Measurements from ENCODE around the gene GRIK2. TPM values are rescaled to one million over a fixed set of nuclear protein-coding genes. Genes with fewer than 3 reads are reported as not detected.

The GRIK2 gene
- total RNA-seq, 3 donors from 2014 or later (not counting 1 experiment from before 2014, with no cell fraction given): not detected

DNA sequence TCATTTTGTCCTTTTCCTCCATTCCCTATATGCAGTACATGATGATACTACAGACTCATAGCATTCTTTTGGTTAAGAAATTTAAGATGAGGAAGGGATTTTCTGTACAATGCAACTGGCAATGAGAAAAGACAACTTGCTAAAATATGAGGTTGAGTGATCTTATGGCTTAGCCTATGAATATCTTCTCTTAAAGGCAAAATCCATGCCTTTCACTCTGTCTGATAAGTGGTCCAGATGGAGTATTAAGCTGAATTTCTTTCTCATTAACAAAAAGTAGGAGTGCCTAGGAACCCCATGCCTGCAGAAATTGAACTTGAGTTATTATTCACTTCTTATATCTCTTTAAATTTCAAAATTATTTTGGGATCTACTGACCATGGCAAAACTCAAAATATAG, 135.3 kb downstream of the GRIK2 start:
- intact Hi-C loops (cut with micrococcal nuclease): no loop called here
- DNase-seq (no peak), ATAC-seq (no peak)
- Mint-ChIP-seq H3K27ac (no peak overlapping the region), H3K4me3 (no peak overlapping the region), H3K27me3 (ENCODE audit: low read depth in 2 of 2) (no peaks in the 10 kb centered on the region), H3K9me3 (peaks cover 10 to 18% of the 10 kb centered on the region in 2 donors), H3K36me3 (no peaks in the 10 kb centered on the region), H3K4me1 (no peaks in the 10 kb centered on the region)
- Histone ChIP-seq H3K27me3 (ENCODE audit: control insufficient read depth, insufficient read depth, low read length) (no peaks in the 10 kb centered on the region), H3K4me3 (ENCODE audit: low read length) (no peak overlapping the region), H3K36me3 (ENCODE audit: control insufficient read depth, insufficient read depth, low read length) (no peaks in the 10 kb centered on the region), H3K27ac (ENCODE audit: low read length) (no peak overlapping the region), H3K4me1 (ENCODE audit: control insufficient read depth, insufficient read depth, low read length) (no peaks in the 10 kb centered on the region), H3K9me3 (ENCODE audit: control insufficient read depth, insufficient read depth, low read length) (peaks cover 4% of the 10 kb centered on the region)
- TF ChIP-seq, protein P1, sequence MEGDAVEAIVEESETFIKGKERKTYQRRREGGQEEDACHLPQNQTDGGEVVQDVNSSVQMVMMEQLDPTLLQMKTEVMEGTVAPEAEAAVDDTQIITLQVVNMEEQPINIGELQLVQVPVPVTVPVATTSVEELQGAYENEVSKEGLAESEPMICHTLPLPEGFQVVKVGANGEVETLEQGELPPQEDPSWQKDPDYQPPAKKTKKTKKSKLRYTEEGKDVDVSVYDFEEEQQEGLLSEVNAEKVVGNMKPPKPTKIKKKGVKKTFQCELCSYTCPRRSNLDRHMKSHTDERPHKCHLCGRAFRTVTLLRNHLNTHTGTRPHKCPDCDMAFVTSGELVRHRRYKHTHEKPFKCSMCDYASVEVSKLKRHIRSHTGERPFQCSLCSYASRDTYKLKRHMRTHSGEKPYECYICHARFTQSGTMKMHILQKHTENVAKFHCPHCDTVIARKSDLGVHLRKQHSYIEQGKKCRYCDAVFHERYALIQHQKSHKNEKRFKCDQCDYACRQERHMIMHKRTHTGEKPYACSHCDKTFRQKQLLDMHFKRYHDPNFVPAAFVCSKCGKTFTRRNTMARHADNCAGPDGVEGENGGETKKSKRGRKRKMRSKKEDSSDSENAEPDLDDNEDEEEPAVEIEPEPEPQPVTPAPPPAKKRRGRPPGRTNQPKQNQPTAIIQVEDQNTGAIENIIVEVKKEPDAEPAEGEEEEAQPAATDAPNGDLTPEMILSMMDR (IDR thresholded peaks at IDR 0.05): no peak

DNA sequence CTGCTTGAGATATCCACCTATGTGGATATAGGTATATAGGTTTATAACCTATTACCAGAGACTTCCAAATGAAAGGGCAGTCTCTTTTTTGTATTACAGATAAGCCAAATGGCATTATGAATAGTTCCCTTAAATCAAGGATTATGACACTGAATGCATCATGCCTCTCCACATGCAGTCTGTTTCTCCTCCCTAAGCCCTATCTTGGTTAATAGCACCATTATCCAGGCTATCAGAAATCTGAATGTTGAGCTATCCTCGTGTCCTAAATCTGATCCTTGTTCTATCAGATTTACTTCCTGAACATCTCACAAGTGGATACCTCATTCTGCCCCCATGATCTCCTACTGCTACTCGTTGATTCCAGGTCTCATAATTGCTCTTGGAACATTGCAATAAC, 138.0 kb downstream of the GRIK2 start:
- no peaks in the 10 kb centered on the region for H3K4me1 Mint-ChIP-seq

DNA sequence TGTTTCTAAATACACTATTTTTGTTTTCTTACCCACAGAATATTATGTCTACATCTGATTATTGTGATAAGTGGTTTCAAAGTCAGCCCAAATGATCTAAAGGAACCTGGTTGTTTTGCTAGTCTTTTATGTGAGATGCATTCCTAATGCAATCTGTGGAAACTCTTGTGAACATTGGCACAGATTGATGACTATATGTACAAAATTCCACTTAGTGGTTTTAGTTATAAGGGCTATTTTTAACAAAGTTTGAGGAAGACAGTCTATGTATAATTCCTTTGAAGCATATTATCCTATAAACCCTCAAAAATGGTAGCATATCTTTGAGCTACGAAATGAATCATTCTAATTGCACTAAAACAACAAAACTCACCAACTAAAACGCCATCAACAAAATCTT, 140.9 kb downstream of the GRIK2 start:
- Mint-ChIP-seq H3K27me3 (ENCODE audit: low read depth in 2 of 2) (no peaks in the 10 kb centered on the region), H3K27ac (no peak overlapping the region), H3K36me3 (no peaks in the 10 kb centered on the region), H3K4me1 (no peaks in the 10 kb centered on the region), H3K4me3 (no peak overlapping the region), H3K9me3 (peaks cover 11 to 18% of the 10 kb centered on the region in 2 donors)
- intact Hi-C loops (cut with micrococcal nuclease): no loop called here
- no peaks in the 10 kb centered on the region for H3K4me1 ChIP-seq (ENCODE audit: control insufficient read depth, insufficient read depth, low read length)
- H3K4me3 ChIP-seq (ENCODE audit: low read length): no peak overlapping the region
- TF ChIP-seq, protein P1 (IDR thresholded peaks at IDR 0.05): no peak
- ATAC-seq (no peak), DNase-seq (no peak)
- no peak overlapping the region for H3K27ac ChIP-seq (ENCODE audit: low read length)
- no peaks in the 10 kb centered on the region for H3K36me3 ChIP-seq (ENCODE audit: control insufficient read depth, insufficient read depth, low read length)
- 85% methylated on average over 2 of the region's 2 CpGs for WGBS (ENCODE audit: insufficient coverage)
- no peaks in the 10 kb centered on the region for H3K27me3 ChIP-seq (ENCODE audit: control insufficient read depth, insufficient read depth, low read length)
- H3K9me3 ChIP-seq (ENCODE audit: control insufficient read depth, insufficient read depth, low read length): no peaks in the 10 kb centered on the region

More for the DNA sequence above, 138.0 kb downstream of the GRIK2 start:
- intact Hi-C loops (cut with micrococcal nuclease): no loop called here
- Histone ChIP-seq H3K27me3 (ENCODE audit: control insufficient read depth, insufficient read depth, low read length) (no peaks in the 10 kb centered on the region), H3K4me3 (ENCODE audit: low read length) (no peak overlapping the region), H3K27ac (ENCODE audit: low read length) (no peak overlapping the region), H3K4me1 (ENCODE audit: control insufficient read depth, insufficient read depth, low read length) (no peaks in the 10 kb centered on the region), H3K36me3 (ENCODE audit: control insufficient read depth, insufficient read depth, low read length) (no peaks in the 10 kb centered on the region), H3K9me3 (ENCODE audit: control insufficient read depth, insufficient read depth, low read length) (no peaks in the 10 kb centered on the region)
- DNase-seq: no peak
- no peak overlapping the region for H3K4me3 Mint-ChIP-seq
- no peak overlapping the region for H3K27ac Mint-ChIP-seq
- H3K36me3 Mint-ChIP-seq: no peaks in the 10 kb centered on the region
- no peak for ATAC-seq
- 56% methylated on average over 2 of the region's 2 CpGs for WGBS (ENCODE audit: insufficient coverage)
- TF ChIP-seq, protein P1 (IDR thresholded peaks at IDR 0.05): no peak
- peaks cover 8 to 18% of the 10 kb centered on the region in 2 donors for H3K9me3 Mint-ChIP-seq
- no peaks in the 10 kb centered on the region for H3K27me3 Mint-ChIP-seq (ENCODE audit: low read depth in 2 of 2)

DNA sequence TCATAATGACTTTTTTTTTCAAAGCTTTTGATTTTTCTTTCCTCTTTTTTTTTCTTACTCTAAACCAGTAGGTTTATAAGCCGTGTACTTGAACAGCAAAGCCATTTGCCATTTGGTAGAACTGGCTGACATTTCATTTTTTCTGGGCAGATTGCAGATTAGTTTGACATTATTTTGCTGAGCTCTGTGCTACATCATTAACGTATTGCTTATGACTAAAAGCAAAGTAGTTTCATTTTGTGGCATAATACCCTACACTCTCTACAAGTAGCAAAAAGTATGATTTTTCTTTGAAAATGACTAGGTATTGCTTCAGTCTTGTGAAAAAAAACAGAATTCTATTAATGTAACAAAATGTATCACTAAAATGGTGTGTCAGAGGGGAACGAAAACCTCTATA, 141.3 kb downstream of the GRIK2 start:
- Mint-ChIP-seq H3K4me1 (no peaks in the 10 kb centered on the region), H3K9me3 (peaks cover 11 to 17% of the 10 kb centered on the region in 2 donors), H3K27ac (no peak overlapping the region), H3K4me3 (no peak overlapping the region), H3K27me3 (ENCODE audit: low read depth in 2 of 2) (no peaks in the 10 kb centered on the region), H3K36me3 (no peaks in the 10 kb centered on the region)
- Histone ChIP-seq H3K9me3 (ENCODE audit: control insufficient read depth, insufficient read depth, low read length) (no peaks in the 10 kb centered on the region), H3K36me3 (ENCODE audit: control insufficient read depth, insufficient read depth, low read length) (no peaks in the 10 kb centered on the region), H3K4me1 (ENCODE audit: control insufficient read depth, insufficient read depth, low read length) (no peaks in the 10 kb centered on the region), H3K27me3 (ENCODE audit: control insufficient read depth, insufficient read depth, low read length) (no peaks in the 10 kb centered on the region), H3K4me3 (ENCODE audit: low read length) (no peak overlapping the region), H3K27ac (ENCODE audit: low read length) (no peak overlapping the region)
- TF ChIP-seq, protein P1 (IDR thresholded peaks at IDR 0.05): no peak
- intact Hi-C loops (cut with micrococcal nuclease): no loop called here
- no peak for ATAC-seq
- no peak for DNase-seq
- 77% methylated on average over 1 of the region's 3 CpGs for WGBS (ENCODE audit: insufficient coverage)

Data from natural killer cell (primary cell).